ENCODE measurements around the gene MEIOB. TPM values are rescaled to one million over a fixed set of nuclear protein-coding genes. Genes with fewer than 3 reads are reported as not detected.

The MEIOB gene
- total RNA-seq, 1 donor, result not detected

DNA sequence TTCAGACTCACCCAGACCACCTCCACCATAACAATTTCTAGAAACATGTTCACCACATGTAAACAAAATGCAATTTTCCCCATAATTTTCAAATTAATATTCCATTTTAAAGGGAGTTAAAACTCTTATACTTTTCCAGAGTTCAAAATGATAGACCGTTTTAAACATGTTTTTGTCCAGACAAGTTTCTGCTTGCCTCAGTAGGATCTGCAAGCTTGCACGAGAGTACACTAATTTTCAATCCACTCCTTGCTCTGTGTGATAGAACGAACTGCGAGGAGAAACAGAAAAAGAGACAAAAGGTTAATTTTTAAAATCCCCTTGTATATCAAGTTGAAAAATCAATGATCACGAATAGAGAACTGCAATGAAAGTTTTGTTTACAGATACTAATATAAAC is 37.9 kb downstream of the MEIOB start:
- Histone ChIP-seq H3K79me2 (ENCODE audit: insufficient read depth, low read length) (peaks cover 11% of the 10 kb centered on the region), H2AFZ (ENCODE audit: low read length) (no peak overlapping the region), H3K36me3 (ENCODE audit: insufficient read depth, low read length) (no peaks in the 10 kb centered on the region), H3K9me3 (ENCODE audit: low read depth, low read length) (no peaks in the 10 kb centered on the region), H3K27ac (ENCODE audit: low read depth, low read length) (no peak overlapping the region), H3K4me2 (ENCODE audit: insufficient read depth, low read length) (no peak overlapping the region), H4K20me1 (ENCODE audit: insufficient read depth, low read length) (peaks cover 7% of the 10 kb centered on the region), H3K4me3 (ENCODE audit: insufficient read depth, low read length) (no peak overlapping the region), H3K27me3 (ENCODE audit: insufficient read depth, low read length) (no peaks in the 10 kb centered on the region), H3K4me1 (ENCODE audit: insufficient read depth, low read length) (peaks cover 3% of the 10 kb centered on the region)
- TF ChIP-seq, protein P1, sequence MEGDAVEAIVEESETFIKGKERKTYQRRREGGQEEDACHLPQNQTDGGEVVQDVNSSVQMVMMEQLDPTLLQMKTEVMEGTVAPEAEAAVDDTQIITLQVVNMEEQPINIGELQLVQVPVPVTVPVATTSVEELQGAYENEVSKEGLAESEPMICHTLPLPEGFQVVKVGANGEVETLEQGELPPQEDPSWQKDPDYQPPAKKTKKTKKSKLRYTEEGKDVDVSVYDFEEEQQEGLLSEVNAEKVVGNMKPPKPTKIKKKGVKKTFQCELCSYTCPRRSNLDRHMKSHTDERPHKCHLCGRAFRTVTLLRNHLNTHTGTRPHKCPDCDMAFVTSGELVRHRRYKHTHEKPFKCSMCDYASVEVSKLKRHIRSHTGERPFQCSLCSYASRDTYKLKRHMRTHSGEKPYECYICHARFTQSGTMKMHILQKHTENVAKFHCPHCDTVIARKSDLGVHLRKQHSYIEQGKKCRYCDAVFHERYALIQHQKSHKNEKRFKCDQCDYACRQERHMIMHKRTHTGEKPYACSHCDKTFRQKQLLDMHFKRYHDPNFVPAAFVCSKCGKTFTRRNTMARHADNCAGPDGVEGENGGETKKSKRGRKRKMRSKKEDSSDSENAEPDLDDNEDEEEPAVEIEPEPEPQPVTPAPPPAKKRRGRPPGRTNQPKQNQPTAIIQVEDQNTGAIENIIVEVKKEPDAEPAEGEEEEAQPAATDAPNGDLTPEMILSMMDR (IDR thresholded peaks at IDR 0.05; ENCODE audit: extremely low read depth, low read depth, low read length), result no peak
- no peak for DNase-seq (ENCODE audit: insufficient read length, low spot score, missing footprints)

DNA sequence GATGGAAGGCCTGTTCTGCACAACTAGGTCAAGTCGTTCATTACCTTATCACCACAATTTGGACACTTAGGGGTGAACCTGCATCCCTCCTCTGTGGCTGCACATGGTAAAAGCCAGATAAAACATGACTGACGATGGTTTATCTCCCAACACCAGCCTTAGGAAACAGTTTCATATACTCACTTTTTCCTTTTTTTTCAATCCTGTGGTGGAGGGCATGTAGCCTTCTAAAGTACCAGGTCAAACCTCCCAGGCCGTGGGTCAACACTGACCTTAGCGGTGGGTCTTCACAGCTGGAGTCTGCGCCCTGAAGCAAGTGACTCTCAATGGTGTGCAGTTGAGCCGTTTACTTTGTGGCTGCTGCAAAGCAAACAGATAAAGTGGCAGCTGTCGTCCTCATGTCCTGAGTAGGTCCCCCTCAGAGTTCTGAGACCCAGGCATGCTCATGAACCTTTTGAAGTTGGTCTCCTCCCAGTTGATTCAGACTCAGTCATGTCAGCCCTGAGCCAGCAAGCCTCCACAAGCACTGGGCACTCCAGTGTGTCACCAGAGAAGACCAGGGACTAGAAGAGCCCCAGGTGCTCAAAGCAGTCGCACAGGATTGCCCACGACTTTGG is 39.0 kb downstream of the MEIOB start:
- Histone ChIP-seq H3K9me3 (ENCODE audit: low read depth, low read length) (no peaks in the 10 kb centered on the region), H3K4me3 (ENCODE audit: insufficient read depth, low read length) (no peak overlapping the region), H3K27me3 (ENCODE audit: insufficient read depth, low read length) (no peaks in the 10 kb centered on the region), H3K4me2 (ENCODE audit: insufficient read depth, low read length) (no peak overlapping the region), H3K4me1 (ENCODE audit: insufficient read depth, low read length) (peaks cover 14% of the 10 kb centered on the region), H2AFZ (ENCODE audit: low read length) (no peak overlapping the region), H3K36me3 (ENCODE audit: insufficient read depth, low read length) (no peaks in the 10 kb centered on the region), H3K79me2 (ENCODE audit: insufficient read depth, low read length) (peaks cover 22% of the 10 kb centered on the region), H3K27ac (ENCODE audit: low read depth, low read length) (no peak overlapping the region), H4K20me1 (ENCODE audit: insufficient read depth, low read length) (peaks cover 7% of the 10 kb centered on the region)
- no peak for DNase-seq (ENCODE audit: insufficient read length, low spot score, missing footprints)
- TF ChIP-seq, protein P1 (IDR thresholded peaks at IDR 0.05; ENCODE audit: extremely low read depth, low read depth, low read length), result no peak

DNA sequence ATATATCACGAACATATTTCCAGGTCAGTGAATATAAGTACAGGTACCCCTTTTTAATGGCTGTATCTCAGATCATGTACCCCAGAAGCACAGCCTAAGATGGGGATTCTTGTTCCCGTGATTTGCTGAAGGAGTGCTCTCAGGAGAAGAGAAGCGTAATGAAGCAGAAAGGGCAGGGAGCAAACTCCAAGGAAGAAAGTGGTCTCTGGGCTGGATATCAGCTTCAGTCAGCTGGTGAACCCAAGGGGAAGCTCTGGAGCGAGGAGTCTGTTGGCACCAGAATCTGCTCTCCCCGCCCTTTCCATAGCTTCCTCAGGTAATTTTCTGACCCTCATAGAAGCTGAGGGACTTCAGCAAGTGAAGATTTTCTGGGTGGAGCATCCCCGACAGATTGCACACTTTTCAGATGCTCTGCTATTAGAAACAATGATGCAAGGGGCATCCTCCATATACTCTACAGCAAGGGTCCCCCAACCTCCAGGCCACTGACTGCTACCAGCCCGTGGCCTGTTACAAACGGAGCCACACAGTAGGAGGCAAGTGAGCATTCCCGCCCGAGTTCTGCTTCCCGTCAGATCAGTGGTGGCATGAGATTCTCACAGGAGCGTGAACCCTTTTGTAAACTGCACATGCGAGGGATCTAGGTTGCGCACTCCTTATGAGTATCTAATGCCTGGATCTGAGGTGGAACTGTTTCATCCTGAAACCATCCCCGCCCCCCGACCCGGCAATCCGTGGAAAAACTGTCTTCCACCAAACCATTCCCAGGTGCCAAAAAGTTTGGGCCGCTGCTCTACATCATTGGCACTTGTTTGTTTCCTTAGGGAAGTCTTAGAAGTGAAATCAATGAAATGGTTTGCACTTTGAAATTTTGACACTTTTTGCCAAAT is 40.5 kb downstream of the MEIOB start:
- Histone ChIP-seq H3K27ac (ENCODE audit: low read depth, low read length) (no peak overlapping the region), H3K4me1 (ENCODE audit: insufficient read depth, low read length) (peaks cover 19% of the 10 kb centered on the region), H3K4me2 (ENCODE audit: insufficient read depth, low read length) (no peak overlapping the region), H4K20me1 (ENCODE audit: insufficient read depth, low read length) (peaks cover 7% of the 10 kb centered on the region), H3K9me3 (ENCODE audit: low read depth, low read length) (no peaks in the 10 kb centered on the region), H3K79me2 (ENCODE audit: insufficient read depth, low read length) (peaks cover 31% of the 10 kb centered on the region), H3K4me3 (ENCODE audit: insufficient read depth, low read length) (no peak overlapping the region), H3K27me3 (ENCODE audit: insufficient read depth, low read length) (no peaks in the 10 kb centered on the region), H3K36me3 (ENCODE audit: insufficient read depth, low read length) (no peaks in the 10 kb centered on the region), H2AFZ (ENCODE audit: low read length) (no peak overlapping the region)
- TF ChIP-seq, protein P1 (IDR thresholded peaks at IDR 0.05; ENCODE audit: extremely low read depth, low read depth, low read length), result no peak
- no peak for DNase-seq (ENCODE audit: insufficient read length, low spot score, missing footprints)

DNA sequence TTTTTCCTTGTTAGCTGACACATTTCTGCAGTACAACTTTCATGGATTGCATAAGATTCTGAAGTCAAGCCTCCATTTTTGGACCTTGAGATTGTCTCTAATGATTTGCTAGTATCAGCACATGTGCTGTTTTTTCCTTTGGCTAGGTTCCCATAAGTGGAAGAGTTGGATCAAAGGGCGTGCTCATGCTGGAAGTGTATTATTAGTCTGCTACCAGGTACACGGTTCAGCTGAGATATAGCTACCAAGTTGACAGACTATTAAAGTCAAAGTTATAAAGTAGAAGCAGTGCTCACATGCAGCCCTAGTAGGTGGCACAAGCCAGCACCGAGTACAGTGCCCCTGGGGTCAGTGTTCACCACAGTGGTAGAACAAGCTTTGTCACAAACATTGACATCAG is 41.8 kb downstream of the MEIOB start:
- H3K9me3 ChIP-seq (ENCODE audit: low read depth, low read length), result no peaks in the 10 kb centered on the region
- no peaks in the 10 kb centered on the region for H3K36me3 ChIP-seq (ENCODE audit: insufficient read depth, low read length)
- no peak for DNase-seq (ENCODE audit: insufficient read length, low spot score, missing footprints)
- no peaks in the 10 kb centered on the region for H3K27me3 ChIP-seq (ENCODE audit: insufficient read depth, low read length)
- TF ChIP-seq, protein P1 (IDR thresholded peaks at IDR 0.05; ENCODE audit: extremely low read depth, low read depth, low read length), result no peak
- H2AFZ ChIP-seq (ENCODE audit: low read length), result no peak overlapping the region
- H3K4me3 ChIP-seq (ENCODE audit: insufficient read depth, low read length), result no peak overlapping the region
- H3K4me2 ChIP-seq (ENCODE audit: insufficient read depth, low read length), result no peak overlapping the region
- peaks cover 39% of the 10 kb centered on the region for H3K79me2 ChIP-seq (ENCODE audit: insufficient read depth, low read length)
- H3K4me1 ChIP-seq (ENCODE audit: insufficient read depth, low read length), result peaks cover 25% of the 10 kb centered on the region
- H4K20me1 ChIP-seq (ENCODE audit: insufficient read depth, low read length), result peaks cover 7% of the 10 kb centered on the region
- H3K27ac ChIP-seq (ENCODE audit: low read depth, low read length), result no peak overlapping the region
